Left lung (tissue), 10 donors: Measurements from ENCODE around the gene LGALS4. TPM values are rescaled to one million over a fixed set of nuclear protein-coding genes. Genes with fewer than 3 reads are reported as not detected.
"Not testable (repeated sequence)": the region's sequence is repeated elsewhere in the genome, so short reads cannot be mapped to it uniquely, and the experiment has no call there.

Source experiments
- ATAC-seq: fragments of 200-7000 bp; cut with Tn5 transposase; one replicate; pipeline ENCODE4 v1.9.1; 2020; ENCODE audit warnings: moderate library complexity
- DNase-seq, 4 donors: peaks; one replicate each; pipeline ENCODE4 v3.0.0-alpha.2; 2013 to 2020
- H3K27ac ChIP-seq, 2 donors: fragments of 200-600 bp; sonication (generic) in 1 of 2; one replicate each; pipeline versions ENCODE4 v1.5.0 to v1.8.0; 2020 to 2021
- H3K27me3 ChIP-seq, 2 donors: fragments of 200-600 bp; sonication (generic) in 1 of 2; one replicate each; pipeline versions ENCODE4 v1.5.0 to v1.8.0; 2020 to 2021
- H3K36me3 ChIP-seq, 2 donors: fragments of 200-600 bp; sonication (generic) in 1 of 2; one replicate each; pipeline versions ENCODE4 v1.5.0 to v1.8.0; 2020 to 2021
- H3K4me1 ChIP-seq, 2 donors: fragments of 200-600 bp; one replicate each; pipeline ENCODE4 v1.8.0; 2021
- H3K4me3 ChIP-seq, 2 donors: fragments of 200-600 bp; sonication (generic) in 1 of 2; one replicate each; pipeline versions ENCODE4 v1.5.0 to v1.8.0; 2020 to 2021; ENCODE audit warnings: mild to moderate bottlenecking in 1 of 2
- H3K9me3 ChIP-seq, 2 donors: fragments of 200-600 bp; sonication (generic) in 1 of 2; one replicate each; pipeline versions ENCODE4 v1.5.0 to v1.8.0; 2020 to 2021
- intact Hi-C, 2 donors: fragments of 100-400 bp; cut with DNase I; formaldehyde crosslinking; loops; one replicate each; pipeline versions ENCODE4 v1.11.2 to v1.14.2; 2022
- polyA plus RNA-seq, 6 donors: library from polyadenylated mRNA; unstranded; fragments of 120-200 nt; gene quantifications; one replicate each; pipeline ENCODE4 v1.2.1, GENCODE V29; 2013; ENCODE audit not compliant: insufficient read length in 6 of 6
- total RNA-seq, 2 donors: library from RNA; stranded (reverse); fragmentation: NEBNext Ultra II Directional; extraction: Animal tissue kit (Norgen Biotek cat#: 25700); gene quantifications; one replicate each; pipeline ENCODE4 v1.2.1, GENCODE V29; 2021
- TF ChIP-seq, protein P1 (sequence below), 2 donors: fragments of 200-600 bp; sonication (generic) in 1 of 2; IDR thresholded peaks; one replicate each; pipeline versions ENCODE4 v1.5.0 to v1.8.0; 2021; ENCODE audit warnings: antibody characterized with exemption in 2 of 2
- donor health status: DM: no; HTN: yes; CAD: no.
- donor health status: DM: no; HTN: no; CAD: no.

Gene LGALS4
- total and polyA plus RNA-seq, 8 donors, result 0.64 to 3.4 (median 1.8) TPM

DNA sequence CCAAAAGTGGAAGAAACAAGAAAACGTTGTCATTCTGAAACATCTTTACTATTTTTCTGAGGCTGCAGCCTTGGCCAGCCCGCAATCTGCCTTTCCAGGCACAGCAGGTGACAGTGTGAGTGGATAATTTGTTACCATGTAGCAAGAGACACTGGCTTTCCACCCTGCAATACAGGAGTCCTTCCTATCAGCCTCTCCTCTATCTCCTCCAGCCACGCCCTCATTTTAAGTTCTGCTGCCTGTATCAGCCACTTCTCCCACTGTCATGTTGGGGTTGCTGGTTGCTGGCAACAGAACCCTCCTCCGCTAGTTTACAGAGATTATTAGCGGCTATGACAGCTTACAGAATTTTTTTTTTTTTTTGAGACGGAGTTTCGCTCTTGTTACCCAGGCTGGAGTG, 31.7 kb downstream of the LGALS4 start:
- Histone ChIP-seq H3K4me3 (no peak overlapping the region), H3K4me1 (no peaks in the 10 kb centered on the region), H3K27ac (no peak overlapping the region), H3K36me3 (no peaks in the 10 kb centered on the region), H3K9me3 (no peaks in the 10 kb centered on the region), H3K27me3 (no peaks in the 10 kb centered on the region)
- no peak for DNase-seq
- TF ChIP-seq, protein P1, sequence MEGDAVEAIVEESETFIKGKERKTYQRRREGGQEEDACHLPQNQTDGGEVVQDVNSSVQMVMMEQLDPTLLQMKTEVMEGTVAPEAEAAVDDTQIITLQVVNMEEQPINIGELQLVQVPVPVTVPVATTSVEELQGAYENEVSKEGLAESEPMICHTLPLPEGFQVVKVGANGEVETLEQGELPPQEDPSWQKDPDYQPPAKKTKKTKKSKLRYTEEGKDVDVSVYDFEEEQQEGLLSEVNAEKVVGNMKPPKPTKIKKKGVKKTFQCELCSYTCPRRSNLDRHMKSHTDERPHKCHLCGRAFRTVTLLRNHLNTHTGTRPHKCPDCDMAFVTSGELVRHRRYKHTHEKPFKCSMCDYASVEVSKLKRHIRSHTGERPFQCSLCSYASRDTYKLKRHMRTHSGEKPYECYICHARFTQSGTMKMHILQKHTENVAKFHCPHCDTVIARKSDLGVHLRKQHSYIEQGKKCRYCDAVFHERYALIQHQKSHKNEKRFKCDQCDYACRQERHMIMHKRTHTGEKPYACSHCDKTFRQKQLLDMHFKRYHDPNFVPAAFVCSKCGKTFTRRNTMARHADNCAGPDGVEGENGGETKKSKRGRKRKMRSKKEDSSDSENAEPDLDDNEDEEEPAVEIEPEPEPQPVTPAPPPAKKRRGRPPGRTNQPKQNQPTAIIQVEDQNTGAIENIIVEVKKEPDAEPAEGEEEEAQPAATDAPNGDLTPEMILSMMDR (IDR thresholded peaks at IDR 0.05), result no peak
- no peak for ATAC-seq
- intact Hi-C loops, result no loop called here

DNA sequence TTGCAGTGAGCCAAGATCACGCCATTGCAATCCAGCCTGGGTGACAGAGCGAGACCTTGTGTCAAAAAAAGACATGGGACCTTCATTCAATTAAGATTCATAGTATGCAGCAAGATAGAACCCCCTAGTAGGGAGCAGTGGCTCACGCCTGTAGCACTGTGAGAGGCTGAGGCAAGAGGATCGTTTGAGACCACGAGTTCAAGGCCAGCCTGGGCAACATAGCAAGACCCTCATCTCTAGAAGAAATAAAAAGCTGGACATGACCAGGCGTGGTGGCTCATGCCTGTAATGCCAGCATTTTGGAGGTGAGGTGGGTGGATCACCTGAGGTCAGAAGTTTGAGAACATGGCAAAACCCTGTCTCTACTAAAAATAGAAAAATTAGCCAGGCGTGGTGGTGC, 32.3 kb downstream of the LGALS4 start:
- no peaks in the 10 kb centered on the region for H3K9me3 ChIP-seq
- intact Hi-C loops, result no loop called here
- DNase-seq (no peak), ATAC-seq (no peak)
- H3K36me3 ChIP-seq, result no peaks in the 10 kb centered on the region
- no peak overlapping the region for H3K27ac ChIP-seq
- TF ChIP-seq, protein P1 (IDR thresholded peaks at IDR 0.05), result no peak
- no peaks in the 10 kb centered on the region for H3K27me3 ChIP-seq
- no peak overlapping the region for H3K4me3 ChIP-seq
- no peaks in the 10 kb centered on the region for H3K4me1 ChIP-seq

DNA sequence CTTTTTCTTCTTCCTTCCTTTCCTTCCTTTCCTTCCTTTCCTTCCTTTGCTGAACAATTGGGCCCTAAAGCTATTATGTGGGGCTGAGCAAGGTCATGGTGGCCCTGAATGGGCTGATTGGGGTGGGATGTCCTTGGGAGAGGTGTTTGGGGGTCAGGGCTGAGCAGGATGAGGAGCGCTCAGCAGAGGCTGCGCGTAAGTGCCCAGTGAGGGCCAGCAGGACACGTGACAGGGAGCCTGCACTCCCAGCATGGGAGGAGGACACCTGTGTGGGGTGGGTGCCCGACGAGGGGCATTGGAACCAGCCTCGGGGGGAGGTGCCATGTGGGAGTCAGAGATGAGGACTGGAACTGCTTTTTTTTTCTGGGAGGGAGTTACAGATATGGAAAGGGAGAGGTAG, 34.0 kb downstream of the LGALS4 start:
- ATAC-seq, result no peak
- no peak for DNase-seq
- H3K36me3 ChIP-seq, result no peaks in the 10 kb centered on the region
- H3K9me3 ChIP-seq, result no peaks in the 10 kb centered on the region
- TF ChIP-seq, protein P1 (IDR thresholded peaks at IDR 0.05), result no peak
- intact Hi-C loops, result no loop called here
- H3K4me3 ChIP-seq, result no peak overlapping the region
- no peaks in the 10 kb centered on the region for H3K4me1 ChIP-seq
- H3K27me3 ChIP-seq, result no peaks in the 10 kb centered on the region
- no peak overlapping the region for H3K27ac ChIP-seq

DNA sequence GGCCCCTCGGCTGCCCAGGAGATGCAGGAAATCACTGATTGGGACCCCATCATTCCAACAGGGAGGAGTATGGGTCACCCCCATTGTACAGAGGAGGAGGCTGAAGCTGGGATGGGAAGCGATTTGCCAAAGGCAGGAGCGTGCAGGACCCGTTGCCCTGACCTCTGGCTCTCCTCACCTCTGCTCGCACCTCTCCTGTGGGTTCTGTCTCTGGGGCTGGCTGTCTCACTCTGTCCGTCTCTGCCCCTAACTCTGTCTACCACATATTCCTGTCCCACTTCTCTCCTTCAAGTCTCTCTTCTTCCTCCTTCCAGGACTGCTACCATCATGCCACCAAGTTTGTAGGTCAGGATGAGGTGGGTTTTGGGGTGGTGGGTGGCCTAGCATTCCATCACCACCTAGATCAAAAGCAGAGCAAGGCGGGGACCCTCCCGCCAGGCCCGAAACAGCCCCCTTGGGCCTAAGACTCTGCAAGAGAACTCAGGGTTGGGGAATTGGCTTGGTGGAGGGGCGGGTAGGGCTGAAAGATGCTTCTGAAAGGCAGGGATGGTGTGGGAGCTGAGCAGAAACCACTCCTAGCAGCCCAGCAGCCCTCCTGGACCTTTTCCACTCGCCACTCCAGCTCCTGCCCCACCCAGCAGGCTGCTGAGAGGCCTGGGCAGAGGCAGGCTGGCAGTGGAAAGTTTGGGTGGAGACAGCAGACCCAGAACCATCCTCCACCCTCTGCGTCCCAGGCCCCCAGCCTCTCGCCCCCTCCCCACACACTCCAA, 38.4 kb downstream of the LGALS4 start:
- H3K9me3 ChIP-seq, result no peaks in the 10 kb centered on the region
- no peak overlapping the region for H3K4me3 ChIP-seq
- no peak overlapping the region for H3K27ac ChIP-seq
- no peaks in the 10 kb centered on the region for H3K36me3 ChIP-seq
- intact Hi-C loops, result no loop called here
- H3K27me3 ChIP-seq, result no peaks in the 10 kb centered on the region
- H3K4me1 ChIP-seq, result peaks cover 0 to 6% of the 10 kb centered on the region in 2 donors
- DNase-seq (no peak), ATAC-seq (no peak)
- TF ChIP-seq, protein P1 (IDR thresholded peaks at IDR 0.05), result no peak

DNA sequence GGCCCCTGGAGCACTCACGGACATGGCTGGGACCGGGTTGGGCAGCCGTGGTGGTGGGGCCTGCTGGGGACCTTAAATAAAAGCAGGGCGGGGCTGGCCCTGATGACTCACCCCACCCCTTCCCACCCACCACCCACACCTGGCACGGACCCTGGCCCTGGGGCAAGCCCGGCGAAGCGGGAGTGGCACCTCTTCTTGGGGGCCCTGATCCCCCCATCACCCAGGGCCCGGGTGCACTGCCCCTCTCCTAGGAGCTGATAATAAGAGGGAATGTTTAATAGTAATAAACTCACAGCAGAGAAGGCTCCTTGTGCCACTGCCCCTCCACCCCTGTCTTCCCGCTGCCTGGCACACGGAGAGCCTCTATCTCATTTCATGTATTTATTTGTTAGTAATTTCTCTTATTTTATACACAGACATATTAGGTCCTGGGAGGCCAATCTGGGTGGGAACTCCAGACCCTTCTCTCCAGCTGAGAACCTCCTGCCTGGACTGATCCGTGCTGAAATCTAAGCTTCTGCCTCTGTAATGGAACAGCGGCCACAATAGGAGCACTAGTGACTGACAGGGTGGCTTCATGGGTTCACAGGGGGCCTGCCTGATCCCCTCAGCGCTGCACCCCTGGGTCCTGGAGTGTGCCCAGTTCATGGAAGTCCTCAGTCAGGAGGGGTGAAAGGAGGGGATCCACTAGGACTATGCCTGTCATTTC, 39.1 kb downstream of the LGALS4 start, which contains the start of gene LGALS7:
Gene LGALS7, minus strand, starts transcription at position 49 of the 709 bp plus-strand sequence. Its CDS starts 25 bp downstream, at position 24.
- intact Hi-C loops, result no loop called here
- no peaks in the 10 kb centered on the region for H3K9me3 ChIP-seq
- no peak within 1 kb of the TSS for H3K27ac ChIP-seq
- H3K36me3 ChIP-seq, result no peaks in the 10 kb centered on the region
- TF ChIP-seq, protein P1 (IDR thresholded peaks at IDR 0.05), result no peak
- no peaks in the 10 kb centered on the region for H3K27me3 ChIP-seq
- no peak within 1 kb of the TSS for H3K4me3 ChIP-seq
- no peak for ATAC-seq
- peaks cover 0 to 8% of the 10 kb centered on the region in 2 donors for H3K4me1 ChIP-seq
- no peak for DNase-seq

DNA sequence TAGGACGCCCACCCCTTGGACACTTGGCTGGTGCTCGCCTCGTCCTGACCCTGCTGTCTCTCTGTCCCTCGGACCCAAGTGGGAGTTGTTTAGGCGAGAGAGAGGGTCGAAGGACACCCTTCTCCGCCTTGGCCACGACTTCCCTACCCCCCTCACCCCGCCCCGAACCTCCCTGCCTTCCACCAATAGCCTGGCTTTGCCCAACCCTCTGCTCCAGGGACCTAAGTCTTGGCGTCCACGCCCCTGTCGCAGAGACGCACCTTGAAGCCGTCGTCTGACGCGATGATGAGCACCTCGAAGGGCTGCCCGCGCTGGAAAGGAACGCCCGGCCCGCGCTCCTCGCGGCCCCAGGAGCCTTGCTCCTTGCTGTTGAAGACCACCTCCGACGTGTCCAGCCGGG, 41.2 kb downstream of the LGALS4 start:
- H3K9me3 ChIP-seq, DNase-seq, H3K4me3 ChIP-seq, H3K4me1 ChIP-seq, intact Hi-C loops, H3K27ac ChIP-seq, H3K27me3 ChIP-seq, H3K36me3 ChIP-seq: not testable (repeated sequence)
- ATAC-seq, result peak; percentile 6

DNA sequence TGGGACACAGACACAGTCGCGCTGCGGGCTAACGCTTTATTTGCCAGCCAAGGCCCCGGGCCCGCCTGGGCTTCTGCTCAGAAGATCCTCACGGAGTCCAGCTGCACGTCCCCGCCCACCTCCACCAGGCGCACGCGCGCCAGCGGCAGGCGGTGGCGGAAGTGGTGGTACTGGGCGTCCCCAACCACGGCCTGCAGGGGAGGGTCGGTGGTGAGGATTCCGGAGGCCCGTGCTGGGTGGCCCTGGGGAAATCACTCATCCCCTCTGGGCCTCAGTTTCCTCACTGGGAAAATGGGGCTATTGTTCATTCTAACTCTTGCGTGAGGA, 41.8 kb downstream of the LGALS4 start:
- H3K36me3 ChIP-seq, intact Hi-C loops: not testable (repeated sequence)

More for the DNA sequence above, 41.8 kb downstream of the LGALS4 start:
- H3K27ac ChIP-seq, H3K27me3 ChIP-seq, H3K4me1 ChIP-seq, H3K9me3 ChIP-seq, DNase-seq, H3K4me3 ChIP-seq: not testable (repeated sequence)
- peak; percentile 95 for ATAC-seq
